Karpas-422 (cell line): Measurements from ENCODE around the gene TIMM8B. TPM values are rescaled to one million over a fixed set of nuclear protein-coding genes. Genes with fewer than 3 reads are reported as not detected.

Experiments
- DNase-seq: peaks from one replicate; pipeline ENCODE4 v3.0.0-alpha.2; 2015
- H2AFZ ChIP-seq: fragments of 200-600 bp; sonication (generic); 2 replicates; pipeline ENCODE4 v1.6.1; 2014; ENCODE audit warnings: antibody characterized with exemption, low read length, mixed read lengths
- H3K27ac ChIP-seq: fragments of 200-600 bp; sonication (generic); 2 replicates; pipeline ENCODE4 v1.5.1; 2014; ENCODE audit warnings: mild to moderate bottlenecking, low read length, moderate library complexity
- H3K27me3 ChIP-seq: fragments of 200-600 bp; sonication (generic); 2 replicates; pipeline ENCODE4 v1.6.1; 2014; ENCODE audit warnings: low read length, mixed read lengths
- H3K36me3 ChIP-seq: fragments of 200-600 bp; sonication (generic); 2 replicates; pipeline ENCODE4 v1.6.1; 2014; ENCODE audit warnings: low read length, mixed read lengths; ENCODE audit not compliant: insufficient read depth
- H3K4me1 ChIP-seq: fragments of 200-600 bp; sonication (generic); 2 replicates; pipeline ENCODE4 v1.6.1; 2014; ENCODE audit warnings: mild to moderate bottlenecking, low read length, mixed read lengths
- H3K4me2 ChIP-seq: fragments of 200-600 bp; sonication (generic); 2 replicates; pipeline ENCODE4 v1.6.1; 2014; ENCODE audit warnings: low read length, low read depth, mild to moderate bottlenecking; ENCODE audit not compliant: poor library complexity, severe bottlenecking
- H3K4me3 ChIP-seq: fragments of 200-600 bp; sonication (generic); 2 replicates; pipeline ENCODE4 v1.5.1; 2014; ENCODE audit warnings: mild to moderate bottlenecking, antibody characterized with exemption, low read length, mixed read lengths
- H3K79me2 ChIP-seq: fragments of 200-600 bp; sonication (generic); 2 replicates; pipeline ENCODE4 v1.6.1; 2014; ENCODE audit warnings: mild to moderate bottlenecking, low read length, mixed read lengths
- H3K9ac ChIP-seq: fragments of 200-600 bp; sonication (generic); 2 replicates; pipeline ENCODE4 v1.6.0; 2014; ENCODE audit warnings: low read length
- H3K9me2 ChIP-seq: fragments of 200-600 bp; sonication (generic), shearing (Covaris generic); replicated peaks from 2 replicates; pipeline ENCODE4 v1.6.0; 2014; ENCODE audit warnings: mild to moderate bottlenecking, low read length, moderate library complexity; ENCODE audit not compliant: insufficient read depth
- H3K9me3 ChIP-seq: fragments of 300-700, 200-600 bp; sonication (generic); 2 replicates; pipeline ENCODE4 v1.6.1; 2014; ENCODE audit warnings: low read length, mixed read lengths
- H4K20me1 ChIP-seq: fragments of 200-600 bp; sonication (generic); 2 replicates; pipeline ENCODE4 v1.6.1; 2014; ENCODE audit warnings: mild to moderate bottlenecking, antibody characterized with exemption, low read length, low read depth; ENCODE audit not compliant: insufficient read depth
- total RNA-seq: library from RNA; depleted of rRNA; stranded (reverse); fragments of >200 nt; shearing (Covaris generic); gene quantifications from 2 replicates; pipeline ENCODE4 v1.2.3, GENCODE V29; 2014; ENCODE audit warnings: low replicate concordance

Gene TIMM8B
- total RNA-seq, 1 experiment from 2014 or later = 53.3 TPM

DNA sequence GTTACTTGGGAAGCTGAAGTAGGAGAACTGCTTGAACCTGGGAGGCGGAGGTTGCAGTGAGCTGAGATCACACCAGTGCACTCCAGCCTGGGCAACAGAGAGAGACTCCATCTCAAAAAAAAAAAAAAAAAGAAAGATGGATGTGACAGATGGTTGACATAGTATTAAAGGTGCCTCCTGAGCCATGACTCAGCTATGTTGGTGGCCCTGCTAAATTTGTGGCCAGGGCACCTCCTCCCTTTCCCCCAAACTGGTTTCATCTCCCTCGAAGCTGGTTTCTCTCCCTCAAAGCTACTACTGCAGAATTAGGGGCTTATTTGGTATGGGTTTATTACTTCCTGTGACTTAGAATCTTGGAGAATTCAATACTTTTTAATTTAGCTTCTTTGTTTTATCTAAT is 31.6 kb upstream of the TIMM8B start:
- Histone ChIP-seq H3K36me3 (no peaks in the 10 kb centered on the region), H3K9me3 (no peaks in the 10 kb centered on the region), H3K27me3 (no peaks in the 10 kb centered on the region), H3K79me2 (no peaks in the 10 kb centered on the region), H3K9me2 (no peaks in the 10 kb centered on the region), H3K4me2 (no peak overlapping the region), H2AFZ (no peak overlapping the region), H3K9ac (no peak overlapping the region), H3K4me3 (no peak overlapping the region), H3K4me1 (no peaks in the 10 kb centered on the region), H4K20me1 (no peaks in the 10 kb centered on the region), H3K27ac (no peak overlapping the region)
- no peak for DNase-seq

DNA sequence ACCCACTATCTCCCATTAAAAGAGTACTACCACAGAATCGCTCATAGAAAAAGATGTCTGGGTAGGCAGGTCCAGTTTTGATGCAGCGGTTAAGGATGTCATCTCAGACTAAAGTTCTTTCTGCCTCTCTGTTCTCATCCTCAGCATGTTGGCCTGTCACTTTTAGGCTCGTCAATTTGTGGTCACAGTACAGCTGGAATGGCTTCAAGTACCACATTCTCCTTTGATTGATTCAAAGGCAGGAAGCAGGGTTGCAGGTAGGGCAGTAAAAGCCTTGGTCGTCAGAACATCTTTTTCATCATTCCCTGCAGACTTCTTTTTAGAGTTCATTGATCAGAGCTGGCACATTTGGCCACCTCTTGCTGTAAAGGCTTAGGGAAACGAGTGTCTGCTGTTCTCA is 28.8 kb upstream of the TIMM8B start:
- Histone ChIP-seq H3K4me2 (no peak overlapping the region), H3K9ac (no peak overlapping the region), H3K79me2 (no peaks in the 10 kb centered on the region), H3K4me1 (no peaks in the 10 kb centered on the region), H3K4me3 (no peak overlapping the region), H3K36me3 (no peaks in the 10 kb centered on the region), H4K20me1 (no peaks in the 10 kb centered on the region), H3K27me3 (no peaks in the 10 kb centered on the region), H3K9me2 (no peaks in the 10 kb centered on the region), H3K27ac (no peak overlapping the region), H2AFZ (no peak overlapping the region), H3K9me3 (no peaks in the 10 kb centered on the region)
- DNase-seq = no peak

DNA sequence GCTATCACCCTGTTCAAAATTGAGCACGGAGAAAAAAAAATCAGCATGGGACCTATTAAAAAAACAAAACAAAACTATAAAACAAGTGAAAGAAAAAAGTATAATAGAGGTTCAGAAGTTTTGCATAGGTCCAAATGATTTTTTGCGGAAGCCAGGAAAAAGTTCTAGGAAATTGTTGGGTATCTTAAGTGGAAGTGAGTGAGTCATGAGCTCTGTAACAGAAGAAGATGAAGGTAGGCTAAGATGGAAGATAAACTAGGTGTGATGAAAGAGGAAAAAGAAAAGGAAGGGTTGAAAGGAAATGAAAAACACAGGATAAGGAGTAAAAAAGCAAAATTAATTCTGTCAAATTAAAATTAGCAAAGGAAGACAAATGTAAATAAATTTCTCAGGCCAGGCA is 27.9 kb upstream of the TIMM8B start:
- Histone ChIP-seq H3K9ac (no peak overlapping the region), H4K20me1 (no peaks in the 10 kb centered on the region), H3K4me3 (no peak overlapping the region), H3K27ac (no peak overlapping the region), H3K4me1 (no peaks in the 10 kb centered on the region), H3K79me2 (no peaks in the 10 kb centered on the region), H3K36me3 (no peaks in the 10 kb centered on the region), H3K9me3 (no peaks in the 10 kb centered on the region), H2AFZ (no peak overlapping the region), H3K9me2 (no peaks in the 10 kb centered on the region), H3K4me2 (no peak overlapping the region), H3K27me3 (no peaks in the 10 kb centered on the region)
- DNase-seq = no peak

DNA sequence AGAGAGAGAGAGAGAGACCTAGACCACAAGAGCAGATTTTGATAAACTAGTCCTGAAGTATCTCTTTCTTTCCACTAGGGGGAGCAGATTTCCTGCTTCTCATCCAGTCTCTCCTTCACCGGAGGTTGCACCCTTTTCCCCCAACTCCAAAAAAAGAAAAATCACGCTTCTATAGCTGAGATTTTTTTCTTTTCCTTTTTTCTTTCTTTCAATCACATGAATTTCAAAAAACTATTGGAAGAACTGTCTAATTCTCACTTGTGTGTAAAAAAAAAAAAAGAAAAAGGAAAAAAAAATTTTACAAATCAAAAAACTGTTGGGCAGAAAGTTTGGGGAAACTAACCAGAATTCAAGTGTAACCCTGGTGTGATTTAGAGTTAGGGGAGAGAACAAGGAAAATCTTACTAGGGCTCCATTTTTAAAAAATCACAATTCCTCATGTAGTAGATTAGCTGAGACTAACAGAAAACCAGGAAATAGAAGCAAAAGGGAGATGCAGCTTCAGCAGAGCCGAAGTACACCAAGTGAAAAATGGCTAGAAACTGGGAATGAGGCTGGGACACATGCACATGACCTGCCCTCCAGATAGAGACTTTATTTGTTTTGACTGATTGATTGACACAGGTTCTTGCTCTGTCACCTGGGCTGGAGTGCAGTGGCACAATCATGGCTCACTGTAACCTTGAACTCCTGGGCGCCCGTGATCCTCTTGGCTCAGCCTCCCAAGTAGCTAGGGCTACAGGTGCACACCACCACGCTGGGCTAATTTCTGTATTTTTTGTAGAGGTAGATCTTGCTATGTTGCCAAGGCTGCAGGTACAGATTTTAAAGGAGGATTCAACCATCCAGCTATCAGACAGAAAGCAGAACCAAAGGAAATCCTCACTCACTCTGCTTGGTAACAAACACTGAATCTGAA is 27.2 kb upstream of the TIMM8B start:
- no peaks in the 10 kb centered on the region for H4K20me1 ChIP-seq
- H3K27ac ChIP-seq = no peak overlapping the region
- no peaks in the 10 kb centered on the region for H3K27me3 ChIP-seq
- H3K79me2 ChIP-seq = no peaks in the 10 kb centered on the region
- no peaks in the 10 kb centered on the region for H3K36me3 ChIP-seq
- no peaks in the 10 kb centered on the region for H3K4me1 ChIP-seq
- H3K4me2 ChIP-seq = peak overlapping the region; percentile 45
- H3K9ac ChIP-seq = no peak overlapping the region
- DNase-seq = peak; percentile 74
- no peak overlapping the region for H2AFZ ChIP-seq
- H3K4me3 ChIP-seq = no peak overlapping the region
- no peaks in the 10 kb centered on the region for H3K9me2 ChIP-seq
- H3K9me3 ChIP-seq = no peaks in the 10 kb centered on the region

DNA sequence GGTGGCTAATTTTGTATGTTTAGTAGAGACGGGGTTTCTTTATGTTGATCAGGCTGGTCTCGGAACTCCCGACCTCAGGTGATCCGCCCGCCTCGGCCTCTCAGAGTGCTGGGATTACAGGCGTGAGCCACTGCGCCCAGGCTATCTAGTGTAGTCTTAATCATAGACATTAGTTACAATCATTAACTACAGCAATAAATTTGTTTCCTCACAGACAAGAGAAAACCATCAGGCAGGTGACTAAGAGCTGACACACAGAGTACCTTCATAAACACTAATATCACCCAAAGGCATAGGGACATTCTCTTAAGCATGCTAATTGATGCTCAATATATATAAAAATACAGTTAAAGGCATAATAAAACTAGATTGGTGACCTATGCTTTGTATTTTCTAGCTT is 19.5 kb upstream of the TIMM8B start:
- DNase-seq = no peak
- Histone ChIP-seq H3K9me2 (no peaks in the 10 kb centered on the region), H2AFZ (no peak overlapping the region), H3K27ac (no peak overlapping the region), H3K9ac (no peak overlapping the region), H3K4me3 (no peak overlapping the region), H3K4me1 (no peaks in the 10 kb centered on the region), H4K20me1 (no peaks in the 10 kb centered on the region), H3K4me2 (no peak overlapping the region), H3K79me2 (no peaks in the 10 kb centered on the region), H3K9me3 (no peaks in the 10 kb centered on the region), H3K36me3 (no peaks in the 10 kb centered on the region), H3K27me3 (no peaks in the 10 kb centered on the region)

DNA sequence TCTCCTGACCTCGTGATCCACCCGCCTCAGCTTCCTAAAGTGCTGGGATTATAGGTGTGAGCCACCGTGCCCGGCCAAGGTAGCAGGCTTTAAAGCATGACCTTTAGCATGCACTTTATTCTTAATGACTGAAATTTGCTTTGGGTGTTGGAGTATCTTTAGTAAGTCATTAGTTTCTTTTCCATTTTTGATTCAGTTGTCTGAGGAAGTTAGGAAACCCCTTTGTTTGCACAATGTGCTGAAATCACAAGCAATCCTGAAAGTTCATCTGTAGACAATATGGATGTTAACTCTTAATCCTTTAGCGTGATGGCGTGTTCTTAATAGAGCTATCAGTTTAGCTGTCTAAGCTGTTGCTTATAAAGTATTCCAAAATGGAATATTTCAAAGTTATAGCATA is 16.9 kb upstream of the TIMM8B start:
- Histone ChIP-seq H3K4me1 (no peaks in the 10 kb centered on the region), H3K4me2 (no peak overlapping the region), H3K9me2 (no peaks in the 10 kb centered on the region), H3K9me3 (no peaks in the 10 kb centered on the region), H4K20me1 (no peaks in the 10 kb centered on the region), H3K4me3 (no peak overlapping the region), H3K79me2 (no peaks in the 10 kb centered on the region), H3K27ac (no peak overlapping the region), H3K27me3 (no peaks in the 10 kb centered on the region), H3K9ac (no peak overlapping the region), H2AFZ (no peak overlapping the region), H3K36me3 (no peaks in the 10 kb centered on the region)
- no peak for DNase-seq

DNA sequence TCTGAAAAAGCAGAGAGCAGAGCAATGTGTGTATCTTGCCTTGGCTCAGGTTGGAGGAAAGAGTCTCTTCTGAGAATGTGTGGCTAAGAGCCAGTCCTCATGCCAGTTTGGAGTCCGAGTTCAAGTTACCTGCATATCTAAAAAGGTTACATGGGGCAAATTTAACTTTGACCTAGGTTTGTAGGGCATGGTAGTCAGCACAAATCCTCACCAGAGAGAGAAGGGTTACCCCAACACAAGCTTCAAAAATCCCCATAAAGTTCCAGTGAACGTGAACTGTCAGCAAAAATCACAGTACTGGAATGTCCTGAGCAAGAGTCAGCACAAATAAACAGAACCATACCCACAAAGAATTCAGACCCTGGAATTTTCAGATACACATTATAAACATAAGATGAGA is 13.9 kb upstream of the TIMM8B start:
- Histone ChIP-seq H3K9ac (no peak overlapping the region), H3K4me1 (no peaks in the 10 kb centered on the region), H3K36me3 (no peaks in the 10 kb centered on the region), H3K27me3 (no peaks in the 10 kb centered on the region), H3K27ac (no peak overlapping the region), H3K79me2 (no peaks in the 10 kb centered on the region), H3K9me2 (no peaks in the 10 kb centered on the region), H3K9me3 (no peaks in the 10 kb centered on the region), H3K4me3 (no peak overlapping the region), H3K4me2 (no peak overlapping the region), H4K20me1 (no peaks in the 10 kb centered on the region), H2AFZ (no peak overlapping the region)
- no peak for DNase-seq

DNA sequence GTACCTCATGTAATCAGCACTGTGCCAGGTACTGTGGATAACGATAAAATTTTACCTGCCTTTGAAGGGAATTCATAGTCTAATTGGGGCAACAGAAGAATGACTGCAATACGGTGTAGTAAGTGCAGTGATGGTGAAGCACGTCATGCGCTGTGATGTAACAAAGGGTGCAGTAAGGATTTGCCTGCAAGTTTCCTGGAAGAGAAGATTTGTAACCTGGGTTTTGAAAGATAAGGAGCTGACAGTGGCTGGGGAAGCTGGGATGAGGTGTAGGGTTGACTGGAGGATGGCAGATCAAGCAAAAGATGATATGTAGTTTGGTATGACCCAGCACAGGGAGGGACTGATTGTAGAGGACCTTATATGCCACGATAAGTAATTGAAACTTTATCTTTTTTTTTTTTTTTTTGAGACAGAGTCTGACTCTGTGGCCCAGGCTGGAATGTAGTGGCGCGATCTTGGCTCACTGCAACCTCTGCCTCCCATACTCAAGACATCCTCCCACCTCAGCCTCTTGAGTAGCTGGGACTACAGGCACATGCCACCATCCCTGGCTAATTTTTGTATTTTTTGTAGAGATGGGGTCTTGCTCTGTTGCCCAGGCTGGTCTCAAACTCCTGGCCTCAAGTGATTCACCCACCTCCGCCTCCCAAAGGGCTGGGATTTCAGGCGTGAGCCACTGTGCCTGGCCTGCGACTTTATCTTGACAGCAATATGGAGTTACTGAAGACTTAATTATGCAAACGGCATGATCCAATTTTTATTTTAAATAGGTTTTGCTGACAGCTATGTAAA is 11.4 kb upstream of the TIMM8B start:
- no peaks in the 10 kb centered on the region for H3K9me2 ChIP-seq
- H3K36me3 ChIP-seq = no peaks in the 10 kb centered on the region
- no peaks in the 10 kb centered on the region for H3K4me1 ChIP-seq
- H2AFZ ChIP-seq = no peak overlapping the region
- H3K27me3 ChIP-seq = no peaks in the 10 kb centered on the region
- no peak overlapping the region for H3K4me2 ChIP-seq
- H3K79me2 ChIP-seq = no peaks in the 10 kb centered on the region
- H3K27ac ChIP-seq = no peak overlapping the region
- no peak for DNase-seq
- no peak overlapping the region for H3K9ac ChIP-seq
- no peak overlapping the region for H3K4me3 ChIP-seq
- H4K20me1 ChIP-seq = no peaks in the 10 kb centered on the region
- no peaks in the 10 kb centered on the region for H3K9me3 ChIP-seq
